22Rv1 (cell line): ENCODE measurements around the gene CRAMP1.

Experiments used
- H3K27ac ChIP-seq: fragments of 450-650 bp; 2 replicates; pipeline ENCODE4 v1.5.1; 2017
- ZFX ChIP-seq: fragments of 450-650 bp; IDR thresholded peaks from 2 replicates; pipeline ENCODE4 v1.6.1; 2017; ENCODE audit warnings: antibody characterized with exemption, borderline replicate concordance
- TF ChIP-seq, protein P1 (sequence below): fragments of 450-650 bp; IDR thresholded peaks from 2 replicates; pipeline ENCODE4 v1.5.1; 2017; ENCODE audit warnings: mild to moderate bottlenecking

The CRAMP1 gene

DNA sequence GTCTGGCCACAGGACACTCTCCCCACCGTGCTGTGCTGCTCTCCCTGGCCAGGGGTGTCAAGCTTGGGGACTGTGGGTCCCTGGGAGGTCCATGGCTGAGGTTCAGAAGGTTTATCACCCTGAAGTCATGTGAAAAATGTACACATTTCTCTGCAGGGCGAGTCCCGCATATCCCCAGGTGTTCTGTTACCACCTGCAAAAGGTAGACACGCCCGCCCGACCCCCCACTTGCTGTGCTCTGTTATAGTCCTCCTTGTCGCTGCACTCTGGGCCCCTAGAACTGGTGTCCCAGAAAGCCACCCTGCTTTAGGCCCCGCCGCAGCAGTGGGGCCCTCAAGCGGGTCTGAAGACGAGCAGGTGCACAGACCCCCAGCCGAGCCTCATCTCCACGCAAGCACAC is 77.7 kb downstream of the CRAMP1 start:
- no peak overlapping the region for H3K27ac ChIP-seq
- TF ChIP-seq ZFX = no peak
- TF ChIP-seq, protein P1, sequence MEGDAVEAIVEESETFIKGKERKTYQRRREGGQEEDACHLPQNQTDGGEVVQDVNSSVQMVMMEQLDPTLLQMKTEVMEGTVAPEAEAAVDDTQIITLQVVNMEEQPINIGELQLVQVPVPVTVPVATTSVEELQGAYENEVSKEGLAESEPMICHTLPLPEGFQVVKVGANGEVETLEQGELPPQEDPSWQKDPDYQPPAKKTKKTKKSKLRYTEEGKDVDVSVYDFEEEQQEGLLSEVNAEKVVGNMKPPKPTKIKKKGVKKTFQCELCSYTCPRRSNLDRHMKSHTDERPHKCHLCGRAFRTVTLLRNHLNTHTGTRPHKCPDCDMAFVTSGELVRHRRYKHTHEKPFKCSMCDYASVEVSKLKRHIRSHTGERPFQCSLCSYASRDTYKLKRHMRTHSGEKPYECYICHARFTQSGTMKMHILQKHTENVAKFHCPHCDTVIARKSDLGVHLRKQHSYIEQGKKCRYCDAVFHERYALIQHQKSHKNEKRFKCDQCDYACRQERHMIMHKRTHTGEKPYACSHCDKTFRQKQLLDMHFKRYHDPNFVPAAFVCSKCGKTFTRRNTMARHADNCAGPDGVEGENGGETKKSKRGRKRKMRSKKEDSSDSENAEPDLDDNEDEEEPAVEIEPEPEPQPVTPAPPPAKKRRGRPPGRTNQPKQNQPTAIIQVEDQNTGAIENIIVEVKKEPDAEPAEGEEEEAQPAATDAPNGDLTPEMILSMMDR = no peak

DNA sequence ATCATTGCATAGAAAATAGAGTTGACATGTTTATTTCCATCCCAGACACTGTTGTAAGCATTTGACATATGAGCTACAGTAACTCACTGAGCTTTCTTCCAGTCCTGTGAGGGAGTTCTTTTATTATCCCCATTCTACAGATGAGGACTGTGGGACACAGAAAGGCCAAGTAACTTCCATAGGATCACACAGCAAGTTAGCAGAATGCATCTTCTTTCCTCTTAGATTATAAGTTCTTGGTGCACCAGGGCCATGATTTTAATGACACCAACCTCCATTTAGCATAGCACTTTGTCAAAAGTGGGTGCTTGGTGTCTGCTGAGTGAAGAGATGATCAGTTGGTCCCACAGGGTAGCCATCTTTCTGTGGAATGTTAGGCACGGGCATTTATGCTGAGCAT is 78.7 kb downstream of the CRAMP1 start:
- no peak overlapping the region for H3K27ac ChIP-seq
- no peak for TF ChIP-seq ZFX

DNA sequence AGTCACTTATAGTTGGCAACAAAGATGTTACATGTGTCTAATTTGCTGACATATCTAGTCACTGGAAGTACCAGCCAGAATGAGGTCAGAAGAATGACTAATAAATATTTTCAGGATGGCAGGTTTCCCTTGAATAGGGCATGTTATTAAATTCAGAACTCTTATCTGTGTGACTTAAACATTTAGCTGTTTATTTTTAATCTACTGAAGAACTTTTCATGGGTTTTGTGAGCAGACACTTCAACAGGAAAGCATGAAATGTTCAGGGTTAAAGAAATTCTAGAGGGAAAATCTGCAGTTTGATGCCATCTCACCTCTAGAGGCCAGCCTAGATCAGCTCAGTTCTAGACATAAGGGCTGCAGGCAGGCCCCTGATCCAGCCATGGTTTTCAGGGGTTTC is 79.1 kb downstream of the CRAMP1 start:
- no peak for TF ChIP-seq ZFX
- TF ChIP-seq, protein P1 = no peak
- no peak overlapping the region for H3K27ac ChIP-seq

DNA sequence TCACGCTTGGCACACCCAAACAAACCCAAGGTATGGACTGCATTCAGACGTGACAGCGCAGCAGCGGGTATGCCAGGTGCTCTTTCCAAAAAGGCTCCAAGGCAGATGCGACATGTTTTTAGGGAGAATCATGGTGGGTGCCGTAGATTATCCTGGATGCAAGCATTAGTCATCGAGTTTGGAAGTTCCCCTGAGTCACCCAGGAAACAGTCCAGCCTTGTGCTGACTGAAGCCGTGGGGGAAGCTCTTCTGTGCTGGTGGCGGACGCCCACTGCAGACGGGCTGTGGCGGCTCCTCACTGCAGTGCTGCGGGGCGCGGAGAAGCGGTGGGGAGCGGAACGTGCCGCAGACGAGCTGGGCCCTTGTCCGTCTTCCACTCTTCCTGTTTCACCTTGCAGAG is 79.8 kb downstream of the CRAMP1 start:
- H3K27ac ChIP-seq = no peak overlapping the region
- TF ChIP-seq ZFX = no peak
- TF ChIP-seq, protein P1 = no peak

DNA sequence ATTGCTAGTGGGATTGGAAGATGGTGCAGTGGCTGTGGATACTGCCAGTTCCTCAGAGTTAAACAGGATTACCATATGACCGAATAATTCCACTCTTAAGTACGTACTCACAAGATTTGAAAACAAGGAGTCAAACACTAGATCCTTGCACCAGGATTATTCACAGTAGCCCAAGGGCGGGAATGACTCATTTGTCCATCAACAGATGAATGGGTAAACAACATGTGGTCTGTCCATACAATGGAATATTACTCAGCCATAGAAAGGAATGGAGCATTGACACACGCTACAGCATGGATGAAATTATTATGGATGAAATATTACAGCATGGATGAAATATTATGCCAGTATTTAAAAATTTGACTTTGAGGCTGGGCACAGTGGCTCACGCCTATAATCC is 84.7 kb downstream of the CRAMP1 start:
- no peak overlapping the region for H3K27ac ChIP-seq
- no peak for TF ChIP-seq ZFX
- TF ChIP-seq, protein P1 = no peak

DNA sequence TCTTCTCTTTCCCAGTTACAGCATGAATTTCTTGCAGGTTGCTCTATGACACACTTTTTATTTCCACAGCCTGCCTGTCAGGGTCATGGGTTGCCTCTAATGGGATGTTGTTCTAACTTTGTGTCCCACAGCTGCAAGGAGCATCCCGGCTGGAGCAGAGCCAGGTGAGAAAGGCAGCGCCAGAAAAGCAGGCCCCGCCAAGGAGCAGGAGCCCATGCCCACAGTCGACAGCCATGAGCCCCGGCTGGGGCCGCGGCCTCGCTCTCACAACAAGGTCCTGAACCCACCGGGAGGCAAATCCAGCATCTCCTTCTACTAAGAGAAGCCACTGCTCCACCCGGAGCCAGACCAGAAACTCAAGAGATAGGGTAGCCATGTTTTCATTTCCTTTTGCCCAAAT is 86.5 kb downstream of the CRAMP1 start:
- TF ChIP-seq ZFX = no peak
- TF ChIP-seq, protein P1 = no peak
- H3K27ac ChIP-seq = no peak overlapping the region

DNA sequence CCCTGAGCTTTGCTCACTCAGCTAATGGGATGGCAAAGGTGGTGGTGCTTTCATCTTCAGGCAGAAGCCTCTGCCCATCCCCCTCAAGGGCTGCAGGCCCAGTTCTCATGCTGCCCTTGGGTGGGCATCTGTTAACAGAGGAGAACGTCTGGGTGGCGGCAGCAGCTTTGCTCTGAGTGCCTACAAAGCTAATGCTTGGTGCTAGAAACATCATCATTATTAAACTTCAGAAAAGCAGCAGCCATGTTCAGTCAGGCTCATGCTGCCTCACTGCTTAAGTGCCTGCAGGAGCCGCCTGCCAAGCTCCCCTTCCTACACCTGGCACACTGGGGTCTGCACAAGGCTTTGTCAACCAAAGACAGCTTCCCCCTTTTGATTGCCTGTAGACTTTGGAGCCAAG is 88.1 kb downstream of the CRAMP1 start:
- TF ChIP-seq ZFX = no peak
- TF ChIP-seq, protein P1 = no peak
- H3K27ac ChIP-seq = no peak overlapping the region

DNA sequence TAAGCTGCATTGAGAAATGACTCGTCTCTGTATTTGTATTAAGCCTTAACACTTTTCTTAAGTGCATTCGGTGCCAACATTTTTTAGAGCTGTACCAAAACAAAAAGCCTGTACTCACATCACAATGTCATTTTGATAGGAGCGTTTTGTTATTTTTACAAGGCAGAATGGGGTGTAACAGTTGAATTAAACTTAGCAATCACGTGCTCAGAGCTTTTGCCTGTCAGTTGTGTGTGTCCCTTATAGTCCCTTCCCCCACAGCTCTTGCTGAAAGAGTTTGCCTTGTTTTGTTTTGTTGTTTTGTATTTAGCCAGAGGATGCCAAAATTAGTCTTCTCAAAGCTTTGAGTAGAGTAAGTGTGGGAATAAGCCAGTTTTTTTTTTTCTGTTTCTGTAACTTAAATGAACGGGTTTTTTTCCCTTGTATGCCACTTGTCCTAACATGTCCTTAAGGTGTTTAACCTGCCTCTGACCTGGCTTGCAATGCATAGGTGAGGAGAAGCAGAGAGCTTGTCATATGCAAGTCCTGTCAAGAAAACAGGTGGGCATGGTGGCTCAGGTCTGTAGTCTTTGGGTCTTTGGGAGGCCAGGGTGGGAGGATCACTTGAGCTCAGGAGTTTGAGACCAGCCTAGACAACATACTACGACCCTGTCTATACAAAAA is 89.2 kb downstream of the CRAMP1 start:
- H3K27ac ChIP-seq = 0 out of 2 replicates have a peak overlapping the region, but pooled peaks have one; percentile 10
- no peak for TF ChIP-seq ZFX
- TF ChIP-seq, protein P1 = no peak

DNA sequence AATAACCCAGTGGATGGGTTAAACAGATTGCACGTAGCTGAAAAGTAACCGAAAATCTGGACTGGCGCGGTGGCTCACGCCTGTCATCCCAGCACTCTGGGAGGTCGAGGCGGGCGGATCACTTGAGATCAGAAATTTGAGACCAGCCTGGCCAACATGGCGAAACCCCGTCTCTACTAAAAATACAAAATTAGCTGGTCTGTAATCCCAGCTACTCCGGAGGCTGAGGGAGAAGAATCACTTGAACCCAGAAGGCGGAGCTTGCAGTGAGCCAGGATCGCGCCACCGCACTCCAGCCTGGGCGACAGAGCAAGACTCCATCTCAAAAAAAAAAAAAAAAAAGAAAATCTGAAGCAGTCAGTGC is 93.1 kb downstream of the CRAMP1 start:
- peak overlapping the region; percentile 95 for H3K27ac ChIP-seq
